Stomach smooth muscle (tissue), 2 donors: ENCODE measurements around the gene COL27A1.

ENCODE experiments used
- H3K27ac ChIP-seq: one replicate; pipeline ENCODE4 v1.7.0; 2013; ENCODE audit warnings: mild to moderate bottlenecking, low read length, inconsistent platforms
- H3K27me3 ChIP-seq, 2 donors: one replicate each; pipeline ENCODE4 v1.7.0; 2013; ENCODE audit warnings: low read length in 2 of 2; ENCODE audit not compliant: insufficient read depth in 2 of 2, control insufficient read depth in 1 of 2
- H3K36me3 ChIP-seq, 2 donors: one replicate each; pipeline ENCODE4 v1.7.0; 2013; ENCODE audit warnings: low read length in 2 of 2; ENCODE audit not compliant: control insufficient read depth in 2 of 2, insufficient read depth in 2 of 2
- H3K4me1 ChIP-seq: one replicate; pipeline ENCODE4 v1.7.0; 2013; ENCODE audit warnings: low read length; ENCODE audit not compliant: control insufficient read depth, insufficient read depth
- H3K4me3 ChIP-seq, 2 donors: one replicate each; pipeline ENCODE4 v1.7.0; 2013; ENCODE audit warnings: low read length in 2 of 2
- H3K9ac ChIP-seq, 2 donors: one replicate each; pipeline ENCODE4 v1.7.0; 2013; ENCODE audit warnings: low read length in 2 of 2, mild to moderate bottlenecking in 1 of 2
- H3K9me3 ChIP-seq, 2 donors: one replicate each; pipeline ENCODE4 v1.7.0; 2013; ENCODE audit warnings: low read length in 2 of 2; ENCODE audit not compliant: control insufficient read depth in 2 of 2
- donor health status: healthy.
- donor health status: Pancreatic carcinoma.

COL27A1 gene

GRCh38 chr9:114155263-114155994 is at the start of gene COL27A1:
Gene COL27A1 (plus strand): TSS chr9:114155537. CDS start chr9:114155951, 414 bp downstream.
- peak within 1 kb of the TSS; percentile 37 for H3K27ac ChIP-seq
- peaks cover 52% of the 10 kb centered on the region for H3K4me1 ChIP-seq

GRCh38 chr9:114107286-114108001 is 47.9 kb upstream of the COL27A1 start:
- Histone ChIP-seq H3K27me3 (no peaks in the 10 kb centered on the region), H3K9ac (no peak overlapping the region), H3K4me3 (no peak overlapping the region), H3K4me1 (no peaks in the 10 kb centered on the region), H3K9me3 (no peaks in the 10 kb centered on the region), H3K27ac (no peak overlapping the region), H3K36me3 (no peaks in the 10 kb centered on the region)

More at GRCh38 chr9:114155263-114155994, at the start of gene COL27A1:
- peak within 1 kb of the TSS; percentile 64 to 76 for H3K4me3 ChIP-seq
- peak within 1 kb of the TSS; percentile 54 to 58 for H3K9ac ChIP-seq
- H3K9me3 ChIP-seq, result no peaks in the 10 kb centered on the region
- H3K36me3 ChIP-seq, result no peaks in the 10 kb centered on the region
- peaks cover 27 to 31% of the 10 kb centered on the region in 2 donors for H3K27me3 ChIP-seq

- Histone ChIP-seq H3K9me3 (no peaks in the 10 kb centered on the region), H3K36me3 (no peaks in the 10 kb centered on the region), H3K4me1 (peaks cover 1% of the 10 kb centered on the region), H3K9ac (no peak overlapping the region), H3K27me3 (peaks cover 0 to 1% of the 10 kb centered on the region in 2 donors), H3K27ac (no peak overlapping the region), H3K4me3 (no peak overlapping the region)
Observed at GRCh38 chr9:114108016-114108833, 47.1 kb upstream of the COL27A1 start.

GRCh38 chr9:114109124-114109523 is 46.2 kb upstream of the COL27A1 start:
- peaks cover 0 to 2% of the 10 kb centered on the region in 2 donors for H3K27me3 ChIP-seq

GRCh38 chr9:114110180-114110579 is 45.2 kb upstream of the COL27A1 start:
- Histone ChIP-seq H3K9ac (no peak overlapping the region), H3K9me3 (no peaks in the 10 kb centered on the region), H3K4me3 (no peak overlapping the region), H3K27ac (no peak overlapping the region), H3K27me3 (peaks cover 0 to 3% of the 10 kb centered on the region in 2 donors), H3K36me3 (no peaks in the 10 kb centered on the region), H3K4me1 (peaks cover 6% of the 10 kb centered on the region)

More at GRCh38 chr9:114109124-114109523, 46.2 kb upstream of the COL27A1 start:
- Histone ChIP-seq H3K9me3 (no peaks in the 10 kb centered on the region), H3K4me3 (no peak overlapping the region), H3K9ac (no peak overlapping the region), H3K27ac (no peak overlapping the region), H3K4me1 (peaks cover 6% of the 10 kb centered on the region), H3K36me3 (no peaks in the 10 kb centered on the region)

GRCh38 chr9:114112325-114112724 is 43.0 kb upstream of the COL27A1 start:
- Histone ChIP-seq H3K36me3 (no peaks in the 10 kb centered on the region), H3K27ac (no peak overlapping the region), H3K4me3 (no peak overlapping the region), H3K4me1 (peaks cover 6% of the 10 kb centered on the region), H3K9me3 (no peaks in the 10 kb centered on the region), H3K27me3 (peaks cover 0 to 7% of the 10 kb centered on the region in 2 donors), H3K9ac (no peak overlapping the region)

- H3K9ac ChIP-seq, result no peak overlapping the region
- H3K36me3 ChIP-seq, result no peaks in the 10 kb centered on the region
- peaks cover under 1 to 10% of the 10 kb centered on the region in 2 donors for H3K27me3 ChIP-seq
- no peak overlapping the region for H3K4me3 ChIP-seq
- H3K4me1 ChIP-seq, result peaks cover 6% of the 10 kb centered on the region
- H3K27ac ChIP-seq, result no peak overlapping the region
- H3K9me3 ChIP-seq, result no peaks in the 10 kb centered on the region
Observed at GRCh38 chr9:114112778-114113584, 42.4 kb upstream of the COL27A1 start.

GRCh38 chr9:114114364-114114763 is 41.0 kb upstream of the COL27A1 start:
- Histone ChIP-seq H3K27ac (no peak overlapping the region), H3K4me3 (no peak overlapping the region), H3K9me3 (no peaks in the 10 kb centered on the region), H3K9ac (no peak overlapping the region), H3K36me3 (no peaks in the 10 kb centered on the region), H3K4me1 (peaks cover 6% of the 10 kb centered on the region), H3K27me3 (peaks cover 2 to 13% of the 10 kb centered on the region in 2 donors)

GRCh38 chr9:114115654-114116125 is 39.6 kb upstream of the COL27A1 start:
- no peak overlapping the region for H3K9ac ChIP-seq
- H3K27ac ChIP-seq, result no peak overlapping the region
- H3K27me3 ChIP-seq, result peaks cover 2 to 13% of the 10 kb centered on the region in 2 donors
- peaks cover 6% of the 10 kb centered on the region for H3K4me1 ChIP-seq
- no peak overlapping the region for H3K4me3 ChIP-seq
- no peaks in the 10 kb centered on the region for H3K9me3 ChIP-seq
- no peaks in the 10 kb centered on the region for H3K36me3 ChIP-seq
